Neuronal stem cell (in vitro differentiated cells): Measurements from ENCODE around the gene HPCAL1.

Experiments used
- DNase-seq: peaks from one replicate; pipeline ENCODE4 v3.0.0-alpha.2; 2013; ENCODE audit warnings: low spot score
- H2AFZ ChIP-seq: one replicate; pipeline ENCODE4 v1.6.1; 2013; ENCODE audit warnings: mild to moderate bottlenecking, low read length, inconsistent platforms
- H2AK5ac ChIP-seq: 2 replicates; pipeline ENCODE4 v1.6.1; 2013; ENCODE audit warnings: low read depth, mild to moderate bottlenecking, inconsistent platforms, low read length, moderate library complexity, mixed read lengths
- H2BK120ac ChIP-seq: 2 replicates; pipeline ENCODE4 v1.6.1; 2013; ENCODE audit warnings: low read depth, mild to moderate bottlenecking, inconsistent platforms, low read length, moderate library complexity, mixed read lengths
- H2BK12ac ChIP-seq: one replicate; pipeline ENCODE4 v1.6.1; 2013; ENCODE audit warnings: low read length, inconsistent platforms
- H2BK15ac ChIP-seq: 2 replicates; pipeline ENCODE4 v1.6.1; 2013; ENCODE audit warnings: mild to moderate bottlenecking, low read length, inconsistent platforms, mixed read lengths
- H2BK5ac ChIP-seq: one replicate; pipeline ENCODE4 v1.6.1; 2013; ENCODE audit warnings: inconsistent platforms, mild to moderate bottlenecking, low read length, moderate library complexity
- H3K14ac ChIP-seq: one replicate; pipeline ENCODE4 v1.6.1; 2013; ENCODE audit warnings: low read length, inconsistent platforms
- H3K18ac ChIP-seq: 2 replicates; pipeline ENCODE4 v1.6.1; 2013; ENCODE audit warnings: low read length, inconsistent platforms
- H3K23ac ChIP-seq: 2 replicates; pipeline ENCODE4 v1.6.1; 2013; ENCODE audit warnings: low read depth, mild to moderate bottlenecking, mixed read lengths, low read length, inconsistent platforms; ENCODE audit not compliant: poor library complexity
- H3K27ac ChIP-seq: replicated peaks from 3 replicates; pipeline ENCODE4 v1.5.1; 2013; ENCODE audit warnings: low read length, inconsistent platforms
- H3K27me3 ChIP-seq, 3 experiments: 2 replicates each; pipeline ENCODE4 v1.6.1; 2013; ENCODE audit warnings: low read length in 3 of 3, mild to moderate bottlenecking in 2 of 3, inconsistent platforms in 1 of 3, low read depth in 1 of 3, mixed read lengths in 1 of 3, moderate library complexity in 1 of 3; ENCODE audit not compliant: control insufficient read depth in 3 of 3, insufficient read depth in 3 of 3
- H3K36me3 ChIP-seq, 2 donors: replicated peaks in 1 of 2; 2 replicates each; pipeline ENCODE4 v1.6.1; 2013; ENCODE audit warnings: low read length in 2 of 2; ENCODE audit not compliant: control insufficient read depth in 2 of 2, insufficient read depth in 2 of 2
- H3K4ac ChIP-seq: 2 replicates; pipeline ENCODE4 v1.6.1; 2013; ENCODE audit warnings: inconsistent platforms, mild to moderate bottlenecking, low read length, moderate library complexity
- H3K4me1 ChIP-seq, 2 donors: 1 replicate in 1 of 2; 2 replicates in 1 of 2; pipeline ENCODE4 v1.6.1; 2013; ENCODE audit warnings: low read length in 2 of 2, low read depth in 1 of 2; ENCODE audit not compliant: control insufficient read depth in 2 of 2, insufficient read depth in 1 of 2
- H3K4me2 ChIP-seq: one replicate; pipeline ENCODE4 v1.6.1; 2013; ENCODE audit warnings: mild to moderate bottlenecking, low read length, inconsistent platforms; ENCODE audit not compliant: insufficient read depth, poor library complexity, severe bottlenecking
- H3K4me3 ChIP-seq, 2 donors: 2 replicates each; pipeline ENCODE4 v1.5.1; 2013; ENCODE audit warnings: low read length in 2 of 2, mild to moderate bottlenecking in 2 of 2, inconsistent platforms in 1 of 2, moderate library complexity in 1 of 2
- H3K79me1 ChIP-seq: one replicate; pipeline ENCODE4 v1.6.1; 2013; ENCODE audit warnings: low read depth, mild to moderate bottlenecking, inconsistent platforms, low read length, moderate library complexity
- H3K9ac ChIP-seq: one replicate; pipeline ENCODE4 v1.6.1; 2013; ENCODE audit warnings: mild to moderate bottlenecking, low read depth, low read length, inconsistent platforms; ENCODE audit not compliant: poor library complexity
- H3K9me3 ChIP-seq, 2 donors: replicated peaks in 1 of 2; 2 replicates each; pipeline versions ENCODE3 to v1.6.1; 2013; ENCODE audit warnings: low read length in 2 of 2, mild to moderate bottlenecking in 2 of 2, inconsistent platforms in 1 of 2, low read depth in 1 of 2, mixed read lengths in 1 of 2, moderate library complexity in 1 of 2; ENCODE audit not compliant: control insufficient read depth in 2 of 2, insufficient read depth in 1 of 2
- H4K8ac ChIP-seq: one replicate; pipeline ENCODE4 v1.6.1; 2013; ENCODE audit warnings: low read depth, mild to moderate bottlenecking, inconsistent platforms, low read length, moderate library complexity
- H4K91ac ChIP-seq: one replicate; pipeline ENCODE4 v1.6.1; 2013; ENCODE audit warnings: low read length, low read depth, mild to moderate bottlenecking, inconsistent platforms; ENCODE audit not compliant: poor library complexity
- WGBS, 2 donors: extraction: QIAGEN DNeasy Blood & Tissue Kit; methylation state at CpG; one replicate each; pipeline ENCODE4 v1.1.7; 2013; ENCODE audit warnings: missing lambda C conversion rate in 2 of 2, mixed read lengths in 1 of 2; ENCODE audit not compliant: insufficient read length in 2 of 2, insufficient replicate concordance in 1 of 2; ENCODE audit errors: extremely low coverage in 2 of 2; 5-methylcytosine and 5-hydroxymethylcytosine counted together

HPCAL1 gene

GRCh38 chr2:10407432-10407831 lies 104.7 kb downstream of the HPCAL1 start:
- Histone ChIP-seq H2BK15ac (no peak overlapping the region), H3K4me2 (no peak overlapping the region), H3K79me1 (no peaks in the 10 kb centered on the region), H3K9ac (peak overlapping the region; percentile 5), H4K8ac (no peak overlapping the region), H2BK120ac (no peak overlapping the region), H2AK5ac (no peak overlapping the region), H2BK12ac (no peak overlapping the region), H3K36me3 (no peaks in the 10 kb centered on the region), H3K9me3 (peaks cover 4 to 6% of the 10 kb centered on the region in 2 donors), H3K27ac (no peak overlapping the region), H2BK5ac (no peak overlapping the region), H2AFZ (no peak overlapping the region), H3K14ac (no peak overlapping the region), H3K23ac (no peak overlapping the region), H4K91ac (no peak overlapping the region), H3K18ac (no peak overlapping the region), H3K4me1 (peaks cover 2 to 5% of the 10 kb centered on the region in 2 donors), H3K4ac (no peak overlapping the region), H3K27me3 (no peaks in the 10 kb centered on the region), H3K4me3 (no peak overlapping the region)
- no peak for DNase-seq
- no CpG with 5 or more reads among the region's 4 CpGs for WGBS, 2 donors

GRCh38 chr2:10407841-10408648 lies 105.3 kb downstream of the HPCAL1 start:
- Histone ChIP-seq H3K27me3 (no peaks in the 10 kb centered on the region), H2BK15ac (no peak overlapping the region), H2AFZ (no peak overlapping the region), H3K23ac (no peak overlapping the region), H3K18ac (no peak overlapping the region), H2BK12ac (no peak overlapping the region), H3K36me3 (no peaks in the 10 kb centered on the region), H3K9ac (no peak overlapping the region), H2BK120ac (no peak overlapping the region), H3K4me1 (peaks cover 2 to 5% of the 10 kb centered on the region in 2 donors), H3K9me3 (peaks cover 5 to 6% of the 10 kb centered on the region in 2 donors), H4K8ac (no peak overlapping the region), H3K4me2 (no peak overlapping the region), H3K27ac (no peak overlapping the region), H3K4me3 (no peak overlapping the region), H3K79me1 (no peaks in the 10 kb centered on the region), H4K91ac (no peak overlapping the region), H3K14ac (no peak overlapping the region), H3K4ac (no peak overlapping the region), H2BK5ac (no peak overlapping the region), H2AK5ac (no peak overlapping the region)
- DNase-seq, result no peak
- no CpG with 5 or more reads among the region's 11 CpGs for WGBS, 2 donors

- Histone ChIP-seq H3K36me3 (no peaks in the 10 kb centered on the region), H2BK15ac (peak overlapping the region; percentile 65), H3K9me3 (peaks cover 5 to 6% of the 10 kb centered on the region in 2 donors), H4K91ac (no peak overlapping the region), H3K9ac (no peak overlapping the region), H2BK120ac (no peak overlapping the region), H3K27me3 (no peaks in the 10 kb centered on the region), H3K27ac (no peak overlapping the region), H3K4me1 (peaks cover 2 to 5% of the 10 kb centered on the region in 2 donors), H3K18ac (no peak overlapping the region), H3K14ac (no peak overlapping the region), H4K8ac (no peak overlapping the region), H3K23ac (no peak overlapping the region), H2BK12ac (no peak overlapping the region), H3K4me2 (no peak overlapping the region), H2AK5ac (no peak overlapping the region), H3K4ac (no peak overlapping the region), H3K79me1 (no peaks in the 10 kb centered on the region), H3K4me3 (no peak overlapping the region), H2BK5ac (no peak overlapping the region), H2AFZ (no peak overlapping the region)
- peak; percentile 80 for DNase-seq
- WGBS, 2 donors, result no CpG with 5 or more reads among the region's 24 CpGs
These were observed 106.2 kb downstream of the HPCAL1 start for GRCh38 chr2:10408649-10409579.
